GM18526 (cell line): ENCODE data around the gene ZNF180.

Source experiments
- POLR2A ChIP-seq: IDR thresholded peaks from 3 replicates; pipeline ENCODE4 v1.6.1; 2011; ENCODE audit not compliant: insufficient read length; ENCODE audit errors: extremely low read depth

The ZNF180 gene

DNA sequence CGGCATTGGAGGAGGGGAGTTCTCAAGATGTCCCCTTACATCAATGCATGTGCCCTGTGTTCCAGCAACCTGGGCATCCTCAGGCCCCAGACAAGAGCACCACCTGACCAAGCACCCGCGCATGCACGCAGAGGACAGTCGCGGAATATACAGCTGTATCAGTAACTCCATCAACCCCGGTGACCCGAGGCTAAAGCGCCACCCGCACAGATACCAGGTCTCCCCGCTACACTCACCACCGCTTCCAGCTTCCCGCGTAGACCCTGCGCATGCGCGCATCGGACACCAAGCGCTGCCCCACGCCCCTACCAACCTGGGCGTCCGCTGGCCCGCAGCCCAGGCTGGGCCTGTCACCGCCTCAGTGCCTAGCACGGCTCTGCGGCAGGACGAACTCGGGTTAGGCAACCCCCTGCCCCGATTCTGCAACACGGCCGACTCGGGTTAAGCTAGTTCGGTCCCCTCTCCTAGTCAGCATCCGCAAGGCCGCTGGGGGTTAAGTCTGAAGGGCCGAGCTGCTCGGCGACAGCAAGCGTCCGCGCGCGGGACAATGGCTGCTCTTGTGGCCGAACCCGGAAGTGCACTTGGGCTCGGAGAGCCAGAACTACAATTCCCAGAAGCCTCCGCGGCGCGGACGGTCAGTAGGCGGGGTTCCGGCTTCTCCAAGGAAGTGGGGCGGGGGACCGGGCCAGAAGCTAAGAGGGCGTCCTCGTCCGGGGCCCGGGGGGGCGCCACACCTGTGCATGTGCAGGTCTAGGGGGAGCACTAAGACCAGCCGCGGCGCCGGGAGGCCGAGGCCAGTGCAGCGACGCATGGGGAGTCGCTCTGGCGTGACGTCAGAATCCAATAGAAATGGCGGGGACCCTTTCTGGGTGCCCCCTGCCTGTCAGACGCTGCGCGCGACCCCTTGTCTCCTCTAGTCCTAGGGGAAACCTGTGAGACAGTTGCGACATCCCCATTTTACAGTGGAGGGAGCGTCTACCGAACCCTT lies at the start of gene ZNF180:
TSS of gene ZNF180 (minus strand) at position 561 of the 988 bp plus-strand sequence. CDS start 3,188 bp downstream, outside the sequence.
- peak; percentile 82 for TF ChIP-seq POLR2A

DNA sequence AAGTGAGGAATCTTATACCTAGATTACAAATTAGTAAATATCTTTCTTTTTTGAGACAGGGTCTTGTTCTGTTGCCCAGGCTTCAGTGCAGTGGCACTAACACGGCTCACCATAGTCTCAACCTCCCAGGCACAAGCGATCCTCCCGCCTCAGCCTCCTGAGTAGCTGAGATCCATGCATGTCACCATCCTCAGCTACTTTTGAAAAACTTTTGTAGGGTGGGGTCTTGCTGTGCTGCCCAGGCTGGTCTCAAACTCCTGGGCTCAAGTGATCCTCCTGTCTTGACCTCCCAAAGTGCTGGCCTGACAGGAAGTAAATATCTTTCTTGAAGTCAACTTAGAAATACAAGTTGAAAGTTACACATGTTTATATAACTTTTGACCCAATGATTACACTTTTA lies 49.2 kb upstream of the ZNF180 start:
- no peak for TF ChIP-seq POLR2A

DNA sequence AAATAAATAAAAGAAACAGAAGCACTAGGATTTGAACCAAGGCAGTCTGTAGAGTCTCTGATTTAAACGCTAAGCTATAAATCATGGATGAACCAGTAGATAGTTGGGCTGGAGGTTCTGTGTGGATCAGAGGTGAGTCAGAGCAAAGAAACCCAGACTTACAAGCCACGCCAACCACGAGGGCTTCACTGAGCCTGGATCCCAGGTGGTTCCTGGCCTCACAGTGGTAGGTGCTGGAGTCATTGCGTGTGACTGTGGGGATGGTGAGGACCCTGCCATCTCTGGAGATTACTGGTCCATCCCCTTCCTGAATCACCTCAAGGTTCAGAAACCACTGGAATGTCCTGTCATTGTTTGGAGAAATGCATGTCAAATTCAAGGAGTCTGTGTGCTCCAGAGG lies 48.4 kb upstream of the ZNF180 start:
- TF ChIP-seq POLR2A, result no peak

DNA sequence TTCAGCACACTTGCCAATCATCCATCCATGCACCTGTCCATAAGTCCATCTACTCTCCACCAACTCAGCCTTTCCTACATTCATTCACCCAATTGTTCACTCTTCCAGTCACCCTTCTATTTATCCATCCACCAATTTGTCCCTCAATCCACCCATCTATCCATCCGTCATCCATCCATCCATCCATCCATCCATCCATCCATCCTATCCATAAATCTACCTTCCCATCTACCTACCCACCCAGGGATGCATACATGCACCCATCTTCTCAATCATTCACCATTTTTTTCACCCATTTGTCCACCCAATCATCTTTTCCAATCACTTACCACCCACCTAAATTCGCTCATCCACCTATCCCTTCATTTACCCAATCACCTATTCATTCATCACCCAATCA lies 43.7 kb upstream of the ZNF180 start:
- no peak for TF ChIP-seq POLR2A

DNA sequence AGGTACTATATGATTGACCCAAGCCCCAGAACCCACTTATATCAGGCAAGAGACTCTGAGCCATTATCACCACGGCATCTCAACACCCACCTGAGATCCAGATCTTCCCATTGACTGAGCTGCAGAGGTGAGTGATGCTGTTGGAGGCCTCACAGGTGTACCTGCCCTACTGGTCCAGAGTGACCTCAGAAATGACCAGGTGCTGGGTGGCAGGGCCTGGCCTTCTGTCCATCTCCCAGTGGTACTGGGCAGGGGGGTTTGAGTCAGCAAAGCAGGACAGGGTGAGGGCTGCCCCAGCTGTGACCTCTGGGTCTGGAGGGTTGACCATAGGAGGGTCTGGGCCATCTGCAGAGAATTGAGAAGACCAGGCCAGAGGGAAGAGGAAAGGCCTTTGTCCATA lies 42.3 kb upstream of the ZNF180 start:
- TF ChIP-seq POLR2A, result no peak

DNA sequence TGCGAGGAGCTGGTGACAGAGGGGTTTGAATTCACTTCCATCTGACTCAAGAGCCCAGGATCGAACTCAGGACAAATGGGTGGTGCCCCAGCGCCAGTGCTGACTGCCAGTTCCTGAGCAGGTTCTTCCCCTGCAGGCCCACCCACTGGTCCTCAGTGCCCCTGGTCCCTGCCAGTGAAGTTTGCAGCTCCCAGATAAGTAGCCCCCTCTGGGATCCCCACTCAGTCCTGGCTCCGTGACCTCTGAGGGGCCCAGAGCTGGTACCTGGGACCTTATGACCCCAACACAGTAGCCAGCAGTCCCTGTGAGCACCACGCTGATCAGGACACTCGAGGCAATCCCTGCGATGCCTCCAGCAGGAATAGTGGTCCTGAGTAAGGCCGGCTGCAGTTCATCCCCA lies 40.4 kb upstream of the ZNF180 start:
- no peak for TF ChIP-seq POLR2A

DNA sequence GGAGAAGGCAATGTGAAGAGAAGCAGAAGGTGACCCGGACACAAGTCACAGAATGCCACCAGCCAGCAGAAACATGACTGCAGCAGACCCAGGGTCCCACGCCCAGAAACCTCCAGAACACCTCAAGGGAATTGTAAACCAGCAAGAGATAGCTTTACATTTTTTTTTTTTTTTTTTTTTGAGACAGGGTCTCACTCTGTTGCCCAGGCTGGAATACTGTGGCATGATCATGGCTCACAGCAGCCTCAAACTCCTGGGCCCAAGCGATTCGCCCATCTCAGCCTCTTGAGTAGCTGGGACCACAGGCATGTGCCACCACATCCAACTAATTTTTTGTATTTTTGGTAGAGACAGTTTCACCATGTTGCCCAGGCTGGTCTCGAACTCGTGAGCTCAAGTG lies 39.7 kb upstream of the ZNF180 start:
- TF ChIP-seq POLR2A, result no peak

DNA sequence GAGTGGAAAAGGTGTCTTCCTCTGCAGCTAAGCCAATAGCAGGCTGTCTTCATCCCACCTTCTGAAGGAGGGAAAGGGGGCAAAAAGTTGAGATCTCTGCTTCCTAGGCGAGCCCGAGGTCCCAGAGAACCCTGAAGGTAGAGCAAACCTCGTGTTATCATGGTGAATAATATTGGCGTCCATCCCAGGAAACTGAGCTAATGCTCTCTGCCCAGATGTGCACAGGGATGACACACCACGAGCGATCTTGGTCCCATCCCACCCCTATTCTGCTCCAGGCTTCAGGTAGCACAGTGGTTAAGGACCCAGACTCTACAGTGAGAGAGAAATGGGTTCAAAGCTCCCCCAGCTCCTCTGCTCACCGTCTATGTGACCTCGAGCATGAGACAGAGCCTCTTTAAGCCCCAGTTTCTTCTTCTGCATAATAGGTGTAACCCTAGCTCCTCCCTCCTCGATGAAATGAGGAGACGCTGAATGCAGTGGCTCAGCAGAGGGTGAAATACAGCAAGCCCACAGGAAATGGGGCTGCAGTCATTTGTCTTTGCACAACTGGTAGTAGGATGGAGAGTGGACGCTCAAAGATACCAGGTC lies 39.0 kb upstream of the ZNF180 start:
- TF ChIP-seq POLR2A, result no peak

DNA sequence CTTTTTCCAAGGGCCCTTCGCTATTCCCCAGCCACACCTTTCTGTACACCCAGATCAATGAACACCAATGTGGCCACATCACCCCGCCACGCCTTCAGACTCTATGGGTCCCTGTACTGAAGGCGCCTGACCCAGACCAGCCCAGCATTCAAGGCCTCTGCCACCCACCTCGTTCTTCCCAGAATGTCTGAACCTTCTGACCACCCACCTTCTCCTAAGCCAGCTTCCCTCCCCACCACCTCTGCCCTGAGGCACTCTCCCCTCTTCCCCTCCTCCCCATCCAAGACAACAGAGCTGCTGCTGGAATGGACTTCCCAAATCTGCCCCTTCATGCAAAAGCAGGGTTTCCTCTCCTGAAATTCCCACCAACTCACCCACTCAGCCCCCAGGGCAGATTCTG lies 32.5 kb upstream of the ZNF180 start:
- no peak for TF ChIP-seq POLR2A

DNA sequence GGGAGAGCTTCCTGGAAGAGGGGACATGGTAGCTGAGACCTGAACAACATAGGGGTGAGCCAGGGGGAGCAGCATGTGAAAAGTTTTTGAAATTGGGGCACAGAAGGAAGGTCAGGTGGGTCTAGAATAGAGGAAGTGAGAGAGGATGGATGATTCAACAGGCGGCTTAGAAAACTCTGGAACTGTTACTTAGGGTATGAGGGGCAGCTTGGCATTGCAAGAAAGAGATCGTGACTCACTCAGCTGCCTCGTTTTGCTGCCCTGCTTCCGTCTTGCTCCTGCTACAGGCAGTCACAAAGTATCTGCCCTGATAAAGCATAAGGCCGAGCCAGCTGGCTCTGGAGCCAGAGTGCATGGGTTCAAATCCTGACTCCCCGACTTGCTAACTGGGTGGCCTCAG lies 30.5 kb upstream of the ZNF180 start:
- TF ChIP-seq POLR2A, result no peak

DNA sequence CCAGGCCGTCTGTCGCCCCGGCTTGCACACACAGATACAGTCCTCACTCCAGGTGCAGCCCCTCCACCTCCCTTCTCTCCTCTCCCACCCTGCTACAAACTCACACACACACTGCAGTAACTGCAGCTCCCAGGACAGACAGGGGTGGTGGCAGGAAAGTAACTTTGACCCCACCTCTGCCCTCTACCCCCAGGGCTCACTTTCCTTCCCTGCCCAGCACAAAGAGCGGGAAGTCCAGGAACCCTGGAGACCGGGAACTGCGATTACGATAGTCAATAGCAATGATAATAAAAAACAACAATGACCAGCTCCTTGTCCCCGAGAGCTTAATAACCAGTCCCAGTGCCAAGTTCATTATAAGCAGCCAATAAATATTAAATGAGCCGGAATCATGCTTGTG lies 29.2 kb upstream of the ZNF180 start, which contains the start of gene CEACAM20:
TSS of gene CEACAM20 (minus strand) at position 140 of the 400 bp plus-strand sequence. CDS start 166 bp downstream, outside the sequence.
- no peak for TF ChIP-seq POLR2A

DNA sequence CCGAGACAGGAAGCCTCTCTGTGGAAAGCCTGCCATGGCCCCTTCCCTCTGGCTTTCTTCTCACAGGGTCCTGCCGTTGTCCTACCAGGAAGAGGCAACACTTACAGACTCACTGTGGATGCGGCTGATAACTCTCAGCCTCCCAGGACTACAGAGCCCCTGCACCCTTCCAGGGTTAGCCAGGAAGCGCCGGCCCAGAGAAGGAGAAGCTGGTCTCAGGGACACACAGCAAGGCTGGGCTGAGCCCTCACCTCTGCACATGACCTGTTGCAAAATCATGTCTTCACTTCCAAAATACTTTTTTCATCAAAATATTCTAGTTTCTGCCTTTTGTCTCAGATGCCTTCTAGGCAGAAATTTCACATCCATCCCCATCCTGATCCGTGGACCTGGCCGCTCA lies 27.2 kb upstream of the ZNF180 start:
- TF ChIP-seq POLR2A, result no peak

DNA sequence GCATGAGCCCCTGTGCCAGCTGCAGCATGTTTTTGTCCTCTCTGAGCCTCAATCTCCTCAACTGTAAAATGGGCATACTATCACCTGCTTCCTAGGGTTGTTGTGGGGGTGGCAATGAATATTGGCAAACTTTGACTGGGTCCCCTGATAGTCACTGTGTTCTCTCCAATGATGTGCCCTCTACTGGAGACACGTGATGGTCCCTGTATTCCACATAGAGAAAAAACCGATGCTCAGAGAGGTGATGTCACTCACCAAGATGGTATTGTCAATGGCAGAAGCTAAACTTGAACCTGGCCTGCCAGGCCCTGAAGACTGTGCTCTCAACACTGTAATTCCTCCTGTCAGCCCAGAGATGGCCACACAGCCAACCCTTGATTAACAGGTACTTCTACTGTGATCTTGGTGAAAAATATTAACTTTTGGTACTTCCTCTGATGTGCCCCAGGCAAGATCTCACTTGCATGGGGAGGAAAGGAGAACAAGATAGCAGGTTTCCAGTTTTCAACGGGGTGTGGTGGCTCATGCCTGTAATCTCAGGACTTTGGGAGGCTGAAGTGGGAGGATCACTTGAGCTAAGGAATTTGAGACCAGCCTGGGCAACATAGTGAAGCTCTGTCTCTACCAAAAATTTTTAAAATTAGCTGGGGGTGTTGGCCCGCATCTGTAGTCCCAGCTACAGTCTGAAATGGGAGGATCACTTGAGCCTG lies 25.6 kb upstream of the ZNF180 start:
- no peak for TF ChIP-seq POLR2A

DNA sequence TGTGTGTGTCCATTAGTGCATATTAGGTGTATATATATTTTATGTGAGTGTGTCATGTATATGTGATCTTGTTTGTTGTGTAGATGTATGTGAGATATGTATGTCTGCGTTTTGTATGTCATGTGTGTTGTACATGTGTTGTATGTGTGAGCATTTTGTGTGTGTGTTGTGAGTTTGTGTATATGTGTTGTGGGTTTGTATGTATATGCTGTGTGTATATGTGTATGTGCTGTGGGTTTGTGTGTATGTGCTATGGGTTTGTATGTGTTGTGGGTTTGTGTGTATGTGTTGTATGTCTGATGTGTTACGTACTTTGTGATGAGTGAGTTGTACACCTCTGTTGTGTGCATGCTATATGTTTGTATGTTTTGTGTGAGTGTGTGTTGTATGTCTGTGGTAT lies 21.0 kb upstream of the ZNF180 start:
- no peak for TF ChIP-seq POLR2A

DNA sequence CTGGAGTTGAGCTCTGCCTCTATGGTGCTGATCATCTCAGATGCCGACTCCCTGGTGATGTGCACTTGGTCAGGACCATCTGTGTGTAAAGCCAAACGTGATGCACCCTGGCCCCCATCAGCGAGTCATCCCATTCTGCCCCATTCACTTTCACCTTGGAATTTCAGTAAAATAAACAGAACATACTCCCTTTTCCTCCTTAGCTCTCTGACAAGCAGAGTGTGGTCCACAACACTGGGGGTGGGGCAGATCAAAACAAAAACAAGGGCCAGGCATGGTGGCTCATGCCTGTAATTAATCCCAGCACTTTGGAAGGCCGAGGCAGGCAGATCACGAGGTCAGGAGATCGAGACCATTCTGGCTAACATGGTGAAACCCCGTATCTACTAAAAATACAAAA lies 16.8 kb upstream of the ZNF180 start:
- TF ChIP-seq POLR2A, result no peak

DNA sequence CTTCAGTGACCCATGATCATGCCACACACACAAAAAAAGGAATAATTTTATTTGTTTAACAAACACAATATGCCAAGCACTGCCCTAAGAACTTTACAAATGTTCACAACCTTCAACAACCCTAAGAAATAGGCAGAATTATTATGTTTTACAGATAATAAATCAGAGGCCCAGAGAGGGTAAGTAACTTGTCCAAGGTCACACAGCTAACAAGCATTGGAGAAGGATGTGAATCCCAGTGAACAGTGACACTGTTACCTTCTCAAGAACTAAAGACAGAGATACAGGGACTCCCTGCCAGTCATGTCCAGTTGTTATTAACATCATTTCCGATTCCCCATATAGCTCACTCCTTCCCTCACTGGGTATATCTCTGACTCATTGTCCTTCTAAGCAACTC lies 15.6 kb upstream of the ZNF180 start:
- no peak for TF ChIP-seq POLR2A
